HepG2 (cell line): ENCODE data around the gene AP2A2.

Experiments used
- CEBPG ChIP-seq: IDR thresholded peaks from 2 replicates; pipeline ENCODE4 v1.6.1; 2016
- CTCF ChIP-seq: sonication (generic); formaldehyde crosslinking; IDR thresholded peaks from 2 replicates; pipeline ENCODE4 v1.5.0; 2020; ENCODE audit warnings: mild to moderate bottlenecking, missing genetic modification reagents, moderate library complexity
- EZH2 ChIP-seq: conservative IDR thresholded peaks from 2 replicates; pipeline ENCODE4 v1.6.1; 2012; ENCODE audit warnings: mild to moderate bottlenecking, low read depth, low read length, moderate library complexity
- FOXK1 ChIP-seq: sonication (generic); formaldehyde crosslinking; IDR thresholded peaks from 2 replicates; pipeline ENCODE4 v1.4.0; 2020; ENCODE audit warnings: low read depth, missing genetic modification reagents, borderline replicate concordance
- KAT2B ChIP-seq: fragments of 150-350 bp; IDR thresholded peaks from 2 replicates; pipeline ENCODE4 v1.6.1; 2014; ENCODE audit warnings: low read depth, low read length, borderline replicate concordance
- NFIC ChIP-seq: IDR thresholded peaks from 2 replicates; pipeline ENCODE4 v1.6.1; 2012; ENCODE audit warnings: mild to moderate bottlenecking, low read length, inconsistent platforms
- RFXANK ChIP-seq: IDR thresholded peaks from 2 replicates; pipeline ENCODE4 v1.6.1; 2016
- TCF7L2 ChIP-seq: IDR thresholded peaks from 2 replicates; pipeline ENCODE4 v1.6.1; 2011; ENCODE audit warnings: mild to moderate bottlenecking, low read depth, low read length, moderate library complexity
- ZMAT5 ChIP-seq: sonication (generic); formaldehyde crosslinking; IDR thresholded peaks from 2 replicates; pipeline ENCODE4 v1.5.0; 2020; ENCODE audit warnings: mild to moderate bottlenecking, low read depth, missing genetic modification reagents, borderline replicate concordance

- TF ChIP-seq KAT2B (no peak), FOXK1 (no peak), EZH2 (no peak), CEBPG (CRISPR knock-in tag) (no peak), CTCF (CRISPR knock-in tag) (no peak), NFIC (no peak), TCF7L2 (no peak), RFXANK (CRISPR knock-in tag) (no peak), ZMAT5 (no peak)
These were observed 77.5 kb downstream of the AP2A2 start for GRCh38 chr11:1003159-1003558.
